HT-29 (cell line): Measurements from ENCODE around the gene BUB1B. TPM values are rescaled to one million over a fixed set of nuclear protein-coding genes. Genes with fewer than 3 reads are reported as not detected.
A peak's percentile ranks its signal among the peaks of the same experiment; 100 is the strongest.

Source experiments
- DNase-seq: peaks from one replicate; pipeline ENCODE4 v3.0.0-alpha.2; 2015; ENCODE audit warnings: low spot score
- total RNA-seq: library from RNA; depleted of rRNA; stranded (reverse); fragments of >200 nt; shearing (Covaris generic); gene quantifications from 2 replicates; pipeline ENCODE4 v1.2.3, GENCODE V29; 2014; rRNA removed

Gene BUB1B
- total RNA-seq, 1 experiment from 2014 or later = 39.8 TPM

DNA sequence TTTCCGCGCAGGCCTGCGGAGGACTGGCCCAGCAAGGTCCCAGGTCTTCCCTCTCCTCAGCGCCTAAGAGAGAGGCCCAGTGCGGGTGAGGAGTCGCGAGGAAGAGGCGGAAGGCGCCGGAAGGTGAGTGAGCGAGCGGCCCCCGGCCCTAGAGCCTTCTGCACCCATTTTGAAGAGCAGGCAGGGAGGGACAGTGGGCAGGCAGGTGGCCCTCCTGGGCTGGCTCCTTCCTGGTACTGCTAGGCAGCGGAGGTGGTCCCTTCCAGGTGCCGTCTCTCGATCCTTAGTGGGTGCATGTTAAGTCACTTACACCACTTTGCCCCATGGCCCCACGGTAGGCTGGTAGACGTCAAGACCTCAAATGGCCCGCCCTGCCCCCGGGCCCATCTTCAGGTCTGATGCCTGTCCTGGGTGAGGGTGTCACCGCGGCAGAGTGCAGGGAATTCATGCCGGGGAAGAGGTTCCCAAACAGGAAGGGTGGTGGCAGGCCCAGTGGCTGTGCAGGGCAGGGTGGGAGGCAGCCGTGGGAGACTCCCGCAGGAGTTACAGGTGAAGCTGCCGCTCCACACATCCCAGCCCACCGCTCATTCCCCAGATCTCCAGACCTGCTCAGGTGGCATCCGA lies 92.4 kb downstream of the BUB1B start:
- peak; percentile 43 for DNase-seq

DNA sequence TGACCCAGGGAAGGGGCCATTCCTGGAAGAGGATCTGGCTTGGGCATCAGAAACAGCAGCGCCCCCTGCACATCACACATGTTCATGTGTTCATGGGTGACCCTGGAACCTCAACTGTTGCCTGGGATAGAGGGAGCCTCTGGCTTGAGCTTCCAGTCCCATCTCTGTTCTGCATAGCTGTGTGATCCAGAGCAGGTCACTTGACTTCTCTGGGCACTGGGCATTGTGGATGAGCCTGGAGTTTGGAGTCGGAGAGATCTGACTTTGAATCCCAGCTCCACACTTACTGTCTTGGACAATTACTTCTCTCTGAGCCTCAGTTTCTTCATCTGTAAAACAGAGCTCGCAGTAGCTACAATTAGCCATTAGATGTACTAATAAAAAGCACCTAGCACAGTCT lies 93.6 kb downstream of the BUB1B start:
- no peak for DNase-seq

DNA sequence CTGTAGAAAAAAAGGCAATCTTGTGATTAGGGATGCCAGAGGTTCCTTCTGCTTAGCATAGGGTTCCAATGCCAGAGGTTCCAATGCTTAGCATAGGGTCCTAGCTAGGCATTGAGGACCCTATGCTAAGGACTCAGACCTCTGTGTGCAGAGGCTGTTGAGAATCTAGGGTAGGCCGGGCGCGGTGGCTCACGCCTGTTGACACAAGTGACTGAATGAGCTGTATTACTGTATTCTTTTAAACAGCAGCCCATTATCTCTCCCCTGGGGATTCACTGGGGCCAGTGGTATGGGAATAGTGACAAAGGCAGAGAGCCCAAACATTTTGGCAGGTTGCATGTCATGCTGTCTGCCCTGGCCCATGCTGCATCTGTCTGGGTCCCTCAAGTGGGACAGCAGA lies 94.2 kb downstream of the BUB1B start:
- no peak for DNase-seq

DNA sequence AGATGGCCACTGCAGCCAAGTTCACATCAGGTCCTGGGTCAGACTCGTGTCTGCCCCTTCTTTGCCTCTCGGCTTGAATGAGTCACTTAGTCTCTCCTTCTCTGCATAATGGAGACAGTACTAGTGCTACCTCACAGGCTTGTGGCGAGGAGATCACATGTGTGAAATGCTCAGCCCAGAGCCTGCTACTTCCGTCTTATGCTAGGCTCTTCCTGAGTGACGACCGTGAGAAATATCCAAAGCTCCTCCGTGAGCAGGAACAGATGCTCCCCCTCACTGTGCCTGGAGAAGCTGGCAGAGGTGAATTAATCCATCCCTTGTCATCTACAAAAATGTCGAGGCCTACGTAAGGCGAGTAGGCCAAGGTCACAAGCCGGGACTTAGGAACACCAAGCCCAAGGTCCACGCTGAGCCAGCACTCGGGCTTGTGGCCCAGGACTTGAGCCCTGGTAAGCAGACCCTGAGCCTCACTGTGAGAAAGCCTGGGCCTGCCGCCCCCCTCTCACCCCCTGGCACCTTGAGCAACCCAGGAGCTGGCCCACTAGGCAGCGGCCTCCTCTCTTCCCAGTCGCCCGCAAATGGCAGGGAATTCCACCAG lies 95.9 kb downstream of the BUB1B start:
- DNase-seq = no peak

DNA sequence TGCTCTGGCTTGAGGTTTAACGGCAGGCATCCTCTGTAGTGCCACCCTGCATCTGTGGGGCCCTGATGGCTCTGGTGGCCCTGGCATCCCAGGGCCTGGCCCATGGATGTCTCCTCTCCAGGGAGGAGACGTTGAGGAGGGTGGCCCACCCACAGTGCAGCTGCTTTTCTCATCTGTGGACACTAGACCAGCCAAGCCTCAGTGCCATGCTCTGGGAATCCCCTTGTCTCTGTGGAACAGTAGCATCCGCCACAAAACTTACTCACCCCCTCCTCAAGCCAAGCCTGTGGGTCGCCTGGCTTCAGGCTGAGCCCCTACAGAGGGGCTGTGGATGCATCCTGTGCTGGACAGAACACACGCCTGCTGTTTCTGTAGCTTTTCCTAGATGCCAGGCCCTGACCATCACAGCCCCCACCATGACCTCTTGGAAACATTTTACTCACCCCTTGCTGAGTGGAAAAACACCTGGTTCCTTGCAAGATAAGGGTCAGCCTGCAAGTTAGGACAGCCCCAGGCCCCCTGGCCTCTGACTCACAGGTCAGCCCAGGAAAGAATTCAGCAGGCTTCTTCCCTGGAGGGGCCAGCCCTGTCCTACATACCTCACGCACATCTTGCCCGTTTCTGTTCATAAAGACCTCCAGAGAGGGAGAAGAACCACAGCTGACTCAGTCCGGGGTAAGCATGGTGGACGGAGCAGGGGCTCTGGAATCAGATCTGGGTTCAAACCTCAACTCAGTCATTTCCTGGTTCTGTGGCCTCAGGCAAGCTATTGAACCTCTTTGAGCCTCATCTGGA lies 97.0 kb downstream of the BUB1B start:
- no peak for DNase-seq

DNA sequence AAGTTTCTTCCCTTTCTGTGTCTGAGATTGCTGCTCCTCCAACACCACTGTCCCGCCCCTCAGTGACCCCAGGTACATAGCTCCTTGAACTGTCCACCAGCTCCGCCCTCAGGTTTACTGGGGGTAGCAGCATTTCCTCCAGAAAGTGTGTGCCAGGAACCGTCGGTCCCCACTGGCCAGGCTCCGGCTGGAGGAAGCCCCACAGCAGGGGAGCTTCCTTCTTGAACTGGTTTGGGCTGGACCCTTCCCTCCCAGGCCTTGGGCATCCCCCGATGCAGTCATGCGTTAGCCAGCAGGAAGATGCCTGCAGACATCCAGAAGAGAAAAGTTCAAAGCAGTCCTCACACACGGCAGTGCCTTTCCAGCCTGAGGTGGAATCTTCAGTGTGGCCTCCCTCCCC lies 97.7 kb downstream of the BUB1B start:
- no peak for DNase-seq

DNA sequence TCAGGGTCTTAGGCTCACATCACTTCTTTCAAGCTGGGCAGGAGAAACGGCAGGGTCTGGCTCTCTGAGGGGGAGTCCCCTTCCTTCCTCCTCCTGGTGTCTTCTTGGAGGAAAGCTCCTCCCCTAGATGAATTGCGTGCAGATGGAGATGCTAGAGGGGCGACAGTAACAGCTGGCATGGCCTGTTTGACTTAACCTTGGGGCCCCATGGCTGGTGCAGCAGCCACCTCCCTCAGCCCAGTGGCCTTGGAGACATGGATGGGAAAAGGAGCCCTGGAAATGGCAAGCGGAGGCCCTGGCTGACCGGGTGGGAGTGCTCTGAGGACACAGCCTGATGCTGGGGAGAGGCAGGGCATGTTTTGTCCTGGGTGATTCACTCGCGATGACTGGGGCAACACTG lies 98.2 kb downstream of the BUB1B start:
- no peak for DNase-seq

DNA sequence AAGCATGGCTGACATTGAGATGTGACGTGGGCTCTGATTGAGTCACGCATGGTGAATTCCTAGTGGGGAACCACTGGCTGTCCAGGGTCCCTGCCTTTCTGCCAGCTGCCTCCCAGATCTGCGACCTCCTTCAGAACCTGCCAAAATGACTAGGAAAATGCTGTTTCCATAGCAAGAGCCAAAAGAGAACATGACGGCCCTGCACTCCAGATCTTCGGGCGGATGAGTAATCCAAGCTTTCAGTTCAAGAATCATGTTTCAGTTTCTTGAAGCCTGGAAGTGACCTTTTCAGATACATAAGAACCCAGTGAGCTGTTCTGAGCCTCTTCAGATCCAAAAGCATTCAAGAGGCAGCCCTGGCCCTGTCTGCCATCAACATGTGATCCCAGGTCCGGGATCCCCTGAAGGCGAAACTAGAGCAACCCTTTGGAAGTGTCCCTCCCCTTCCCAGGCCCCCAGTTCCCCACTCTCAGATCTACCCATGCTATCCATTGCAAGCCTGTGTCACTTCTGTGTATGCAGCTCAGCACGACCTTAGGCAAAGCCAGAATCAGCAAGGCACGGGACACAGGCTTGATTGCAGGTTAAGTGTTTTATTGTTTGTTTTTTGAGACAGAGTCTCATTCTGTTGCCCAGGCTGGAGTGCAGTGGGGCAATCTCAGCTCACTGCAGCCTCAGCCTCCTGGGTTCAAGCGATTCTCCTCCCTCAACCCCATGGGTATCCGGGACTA lies 102.3 kb downstream of the BUB1B start:
- no peak for DNase-seq

DNA sequence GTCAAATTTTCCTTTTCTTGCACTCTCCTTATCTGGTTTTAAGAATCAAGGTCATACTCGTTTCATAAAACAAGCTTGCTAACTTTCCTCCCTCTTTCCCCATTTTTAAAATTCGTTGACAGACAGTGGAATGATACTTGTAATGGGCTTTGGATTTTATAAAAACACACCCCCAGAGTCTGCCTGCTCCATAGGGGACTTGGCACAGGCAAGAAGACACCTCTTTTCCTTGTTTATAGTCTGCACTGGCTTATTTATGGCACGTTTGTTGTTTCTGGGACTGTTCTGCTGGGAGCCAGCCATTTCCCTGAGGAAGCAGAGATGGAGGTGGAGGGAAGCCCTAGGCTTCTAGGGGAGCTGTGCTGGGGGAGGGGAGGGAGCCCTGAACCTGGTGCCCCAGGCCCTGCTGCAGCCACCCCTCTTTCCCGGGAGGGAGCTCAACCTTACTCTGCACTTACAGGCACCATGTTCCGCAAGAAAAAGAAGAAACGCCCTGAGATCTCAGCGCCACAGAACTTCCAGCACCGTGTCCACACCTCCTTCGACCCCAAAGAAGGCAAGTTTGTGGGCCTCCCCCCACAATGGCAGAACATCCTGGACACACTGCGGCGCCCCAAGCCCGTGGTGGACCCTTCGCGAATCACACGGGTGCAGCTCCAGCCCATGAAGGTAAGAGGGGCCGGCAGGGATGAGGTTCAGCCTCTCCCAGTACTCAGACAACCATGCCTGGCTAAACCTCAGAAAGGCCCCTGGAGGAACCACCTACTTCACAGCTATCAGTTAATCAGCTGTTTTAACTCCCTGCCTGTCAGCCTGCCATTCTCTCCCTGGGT lies 103.7 kb downstream of the BUB1B start:
- DNase-seq = no peak

DNA sequence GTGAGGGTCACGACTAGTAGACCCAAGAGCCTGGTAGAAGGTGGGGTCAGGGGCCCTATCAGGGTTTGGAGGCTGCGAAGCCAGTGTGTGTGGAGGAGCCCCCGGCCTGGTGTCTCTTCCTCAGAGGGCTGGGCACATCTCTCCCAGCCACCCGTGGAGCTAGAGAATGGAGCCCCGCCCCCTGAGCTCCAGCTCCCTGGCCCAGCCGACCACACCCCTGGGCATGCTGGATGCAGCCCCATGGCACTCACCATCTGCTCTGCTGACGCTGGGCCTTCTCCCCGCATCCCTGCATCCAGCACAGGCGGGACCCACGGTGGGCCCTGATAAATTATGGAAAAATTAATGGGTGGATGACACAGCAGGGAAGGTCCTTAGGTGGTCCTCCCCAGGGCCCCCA lies 104.5 kb downstream of the BUB1B start:
- DNase-seq = no peak

DNA sequence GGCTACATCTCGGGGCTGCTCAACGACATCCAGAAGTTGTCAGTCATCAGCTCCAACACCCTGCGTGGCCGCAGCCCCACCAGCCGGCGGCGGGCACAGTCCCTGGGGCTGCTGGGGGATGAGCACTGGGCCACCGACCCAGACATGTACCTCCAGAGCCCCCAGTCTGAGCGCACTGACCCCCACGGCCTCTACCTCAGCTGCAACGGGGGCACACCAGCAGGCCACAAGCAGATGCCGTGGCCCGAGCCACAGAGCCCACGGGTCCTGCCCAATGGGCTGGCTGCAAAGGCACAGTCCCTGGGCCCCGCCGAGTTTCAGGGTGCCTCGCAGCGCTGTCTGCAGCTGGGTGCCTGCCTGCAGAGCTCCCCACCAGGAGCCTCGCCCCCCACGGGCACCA lies 105.0 kb downstream of the BUB1B start:
- no peak for DNase-seq

DNA sequence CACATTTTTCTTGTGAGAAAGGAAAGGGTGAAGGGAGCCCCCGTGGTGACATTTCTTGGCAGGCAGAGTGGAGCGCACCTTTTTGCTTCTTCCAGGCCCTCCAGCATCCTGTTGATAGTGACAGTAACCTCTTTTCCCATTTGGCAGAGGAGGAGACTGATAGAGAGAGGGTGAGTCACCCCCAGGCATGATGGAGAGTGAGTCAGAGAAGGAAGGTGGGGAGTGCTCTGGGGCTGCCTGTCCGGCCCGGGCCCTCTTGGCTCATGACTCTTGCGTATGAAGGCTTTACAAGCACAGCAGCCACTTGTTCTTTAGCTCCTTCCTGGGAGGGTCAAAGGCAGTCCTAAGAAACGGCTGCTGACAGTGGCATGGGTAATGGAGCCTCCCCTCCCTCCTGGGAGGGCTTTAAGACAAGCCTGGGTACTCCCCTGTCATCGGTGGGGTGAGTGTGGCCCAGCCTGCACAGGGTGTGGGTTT lies 106.0 kb downstream of the BUB1B start:
- DNase-seq = peak; percentile 94

DNA sequence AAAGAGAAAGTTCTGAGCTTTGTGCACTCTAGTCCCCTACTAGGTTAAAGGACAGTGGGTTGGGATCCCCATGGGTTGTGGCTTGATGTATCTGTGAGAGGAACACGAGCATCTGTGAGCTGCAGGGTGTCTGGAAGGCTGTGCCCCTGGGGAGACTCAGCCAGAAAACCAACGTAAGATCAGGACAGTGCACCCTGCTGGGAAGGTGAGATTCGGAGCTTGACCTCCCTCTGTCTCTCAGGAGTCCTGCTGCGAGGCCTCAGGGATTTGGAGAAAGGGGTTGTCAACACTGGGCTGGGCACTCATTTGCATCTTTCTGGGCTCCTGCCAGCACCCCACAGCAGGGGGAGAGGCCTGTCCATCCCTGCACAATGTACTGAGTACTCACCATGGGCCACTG lies 106.8 kb downstream of the BUB1B start:
- no peak for DNase-seq

DNA sequence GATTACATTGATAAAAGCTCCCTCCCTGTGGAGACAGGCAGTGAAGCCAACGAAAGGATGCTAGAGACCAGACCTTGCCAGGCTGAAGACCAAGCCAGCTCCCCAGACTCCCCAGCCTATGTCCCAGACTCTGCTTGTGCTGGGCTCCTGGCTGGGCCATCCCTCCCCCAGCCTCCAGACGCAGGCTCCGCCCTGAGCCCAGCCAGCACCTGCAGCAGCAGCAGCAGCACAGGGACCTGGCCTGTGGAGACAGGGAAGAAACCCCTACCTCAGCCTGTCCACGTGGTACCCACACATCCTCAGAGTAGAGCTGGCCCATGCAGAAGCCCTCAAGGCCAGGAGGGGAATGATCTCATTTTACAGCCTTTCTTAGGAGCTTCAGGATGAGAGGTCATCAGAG lies 108.7 kb downstream of the BUB1B start:
- no peak for DNase-seq

DNA sequence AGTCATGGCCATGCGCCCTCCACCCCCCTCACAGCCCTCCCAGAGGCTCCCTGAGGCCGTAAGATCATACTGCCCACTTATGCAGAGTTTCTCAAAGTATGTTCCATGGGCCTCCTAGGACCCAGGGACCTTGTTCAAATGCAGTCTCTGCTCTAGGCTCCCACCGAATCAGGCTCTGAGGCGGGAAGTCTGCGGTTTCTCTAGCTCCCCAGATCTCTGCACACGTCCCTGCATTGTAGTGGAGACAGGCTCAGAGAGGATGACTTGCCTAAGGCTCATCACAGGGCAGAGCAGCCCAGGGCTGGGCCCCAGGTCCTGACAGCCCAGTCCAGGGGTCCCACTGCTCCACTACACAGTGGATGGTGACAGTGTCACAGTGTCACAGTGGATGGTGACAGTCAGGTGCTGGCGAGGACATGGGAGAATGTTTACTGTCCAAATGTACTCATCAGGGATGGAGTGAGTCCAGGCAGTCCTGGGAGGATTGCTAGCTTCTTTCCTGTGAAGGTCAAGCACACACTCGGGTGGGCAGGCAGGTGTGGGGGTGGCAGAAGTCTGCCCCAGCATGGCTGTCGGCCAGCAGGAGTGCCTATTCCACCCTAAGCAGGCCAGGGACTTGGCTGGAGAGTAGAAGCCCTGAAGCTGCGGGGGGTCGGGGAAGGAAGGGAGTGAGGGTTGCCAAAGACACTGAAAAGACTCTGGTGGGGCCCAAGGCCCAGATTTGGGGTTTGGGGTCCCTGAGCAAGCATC lies 109.6 kb downstream of the BUB1B start:
- no peak for DNase-seq

Other genes starting within 250 kb of the BUB1B start
- 1.7 TPM in 2 replicates for gene GPR176, start 240.8 kb upstream of the BUB1B start, total RNA-seq
- gene EIF2AK4, start 227.0 kb upstream of the BUB1B start, total RNA-seq = 10.4 and 12.4 TPM in 2 replicates
- 245 and 295 TPM in 2 replicates for gene SRP14, start 121.9 kb upstream of the BUB1B start, total RNA-seq
- 11.6 and 15.4 TPM in 2 replicates for gene BMF, start 52.2 kb upstream of the BUB1B start, total RNA-seq
- gene PAK6, start 78.0 kb downstream of the BUB1B start, total RNA-seq = 6.4 and 17.7 TPM in 2 replicates
- gene ANKRD63, start 122.0 kb downstream of the BUB1B start, total RNA-seq = not detected in 2 replicates
- 0.38 and 0.91 TPM in 2 replicates for gene PLCB2, start 146.9 kb downstream of the BUB1B start, total RNA-seq
- 7.9 and 10.2 TPM in 2 replicates for gene INAFM2, start 162.6 kb downstream of the BUB1B start, total RNA-seq
- 15.3 and 16.4 TPM in 2 replicates for gene CCDC9B, start 179.9 kb downstream of the BUB1B start, total RNA-seq
- gene PHGR1, start 190.0 kb downstream of the BUB1B start, total RNA-seq = 72.8 and 94.3 TPM in 2 replicates
- 0.81 and 1.3 TPM in 2 replicates for gene DISP2, start 197.2 kb downstream of the BUB1B start, total RNA-seq
- 58.7 and 72.9 TPM in 2 replicates for gene KNSTRN, start 221.7 kb downstream of the BUB1B start, total RNA-seq
- 38.8 and 44.6 TPM in 2 replicates for gene IVD, start 244.7 kb downstream of the BUB1B start, total RNA-seq